Measurements from ENCODE around the gene ELOA. TPM values are rescaled to one million over a fixed set of nuclear protein-coding genes. Genes with fewer than 3 reads are reported as not detected.

The ELOA gene
- total and polyA plus RNA-seq, 2 of the 13 experiments (the other 11 are each of a cell fraction or from before 2014, with no cell fraction given): 14.2 to 28.5 TPM

GRCh38 chr1:23800400-23801337 lies 57.4 kb downstream of the ELOA start, which contains the start of gene GALE (continued):
- TF ChIP-seq THYN1 (CRISPR knock-in tag; IDR thresholded peaks at IDR 0.05; ENCODE audit: borderline replicate concordance, low read depth) (no peak), HOXA3 (CRISPR knock-in tag; IDR thresholded peaks at IDR 0.05) (peak; percentile 76), KLF9 (CRISPR knock-in tag; IDR thresholded peaks at IDR 0.05; ENCODE audit: low read depth) (no peak), SRSF1 (optimal IDR thresholded peaks at IDR 0.05; ENCODE audit: low read depth, low read length) (no peak), KMT2B (CRISPR knock-in tag; IDR thresholded peaks at IDR 0.05) (peak; percentile 79), TFDP1 (CRISPR knock-in tag; IDR thresholded peaks at IDR 0.05; ENCODE audit: borderline replicate concordance) (peak; percentile 84), RARA (CRISPR knock-in tag; IDR thresholded peaks at IDR 0.05) (peak; percentile 37; the same call in 1 of the 2 replicates), MIER2 (CRISPR knock-in tag; IDR thresholded peaks at IDR 0.05) (no peak), ATF7-NPFF (CRISPR knock-in tag; IDR thresholded peaks at IDR 0.05; ENCODE audit: low read depth) (peak; percentile 84; the same call in 1 of the 2 replicates), CEBPB (IDR thresholded peaks at IDR 0.05; ENCODE audit: borderline replicate concordance, low read depth, low read length) (no peak), ZNF674 (CRISPR knock-in tag; IDR thresholded peaks at IDR 0.05; ENCODE audit: low read depth) (no peak; the same call in 1 of the 2 replicates), ZNF850 (CRISPR knock-in tag; conservative IDR thresholded peaks at IDR 0.05) (0 out of 2 replicates have a peak, but pooled peaks have one; percentile 82), TGIF2 (CRISPR knock-in tag; IDR thresholded peaks at IDR 0.05) (no peak; the same call in 1 of the 2 replicates), ZNF468 (CRISPR knock-in tag; IDR thresholded peaks at IDR 0.05) (no peak), ZNF781 (CRISPR knock-in tag; IDR thresholded peaks at IDR 0.05; ENCODE audit: borderline replicate concordance, not compliant biosample characterization) (peak; percentile 57), ZBTB10 (CRISPR knock-in tag; IDR thresholded peaks at IDR 0.05; ENCODE audit: borderline replicate concordance) (no peak)
- TF ChIP-seq, protein P1, sequence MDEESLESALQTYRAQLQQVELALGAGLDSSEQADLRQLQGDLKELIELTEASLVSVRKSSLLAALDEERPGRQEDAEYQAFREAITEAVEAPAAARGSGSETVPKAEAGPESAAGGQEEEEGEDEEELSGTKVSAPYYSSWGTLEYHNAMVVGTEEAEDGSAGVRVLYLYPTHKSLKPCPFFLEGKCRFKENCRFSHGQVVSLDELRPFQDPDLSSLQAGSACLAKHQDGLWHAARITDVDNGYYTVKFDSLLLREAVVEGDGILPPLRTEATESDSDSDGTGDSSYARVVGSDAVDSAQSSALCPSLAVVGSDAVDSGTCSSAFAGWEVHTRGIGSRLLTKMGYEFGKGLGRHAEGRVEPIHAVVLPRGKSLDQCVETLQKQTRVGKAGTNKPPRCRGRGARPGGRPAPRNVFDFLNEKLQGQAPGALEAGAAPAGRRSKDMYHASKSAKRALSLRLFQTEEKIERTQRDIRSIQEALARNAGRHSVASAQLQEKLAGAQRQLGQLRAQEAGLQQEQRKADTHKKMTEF (CRISPR knock-in tag; IDR thresholded peaks at IDR 0.05): peak; percentile 67
- TF ChIP-seq, protein P2, sequence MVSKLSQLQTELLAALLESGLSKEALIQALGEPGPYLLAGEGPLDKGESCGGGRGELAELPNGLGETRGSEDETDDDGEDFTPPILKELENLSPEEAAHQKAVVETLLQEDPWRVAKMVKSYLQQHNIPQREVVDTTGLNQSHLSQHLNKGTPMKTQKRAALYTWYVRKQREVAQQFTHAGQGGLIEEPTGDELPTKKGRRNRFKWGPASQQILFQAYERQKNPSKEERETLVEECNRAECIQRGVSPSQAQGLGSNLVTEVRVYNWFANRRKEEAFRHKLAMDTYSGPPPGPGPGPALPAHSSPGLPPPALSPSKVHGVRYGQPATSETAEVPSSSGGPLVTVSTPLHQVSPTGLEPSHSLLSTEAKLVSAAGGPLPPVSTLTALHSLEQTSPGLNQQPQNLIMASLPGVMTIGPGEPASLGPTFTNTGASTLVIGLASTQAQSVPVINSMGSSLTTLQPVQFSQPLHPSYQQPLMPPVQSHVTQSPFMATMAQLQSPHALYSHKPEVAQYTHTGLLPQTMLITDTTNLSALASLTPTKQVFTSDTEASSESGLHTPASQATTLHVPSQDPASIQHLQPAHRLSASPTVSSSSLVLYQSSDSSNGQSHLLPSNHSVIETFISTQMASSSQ (IDR thresholded peaks at IDR 0.05; ENCODE audit: low read depth): no peak
- TF ChIP-seq, protein P2 (CRISPR knock-in tag; IDR thresholded peaks at IDR 0.05; ENCODE audit: borderline replicate concordance): no peak
